Adrenal gland (tissue), 12 donors: ENCODE measurements around the gene SCAF11. TPM values are rescaled to one million over a fixed set of nuclear protein-coding genes. Genes with fewer than 3 reads are reported as not detected.
A peak's percentile ranks its signal among the peaks of the same experiment; 100 is the strongest.

Experiments
- DNase-seq, 7 donors: peaks; one replicate each; pipeline ENCODE4 v3.0.0-alpha.2; 2019 to 2020
- H3K27ac ChIP-seq, 5 donors: fragments of 200-600 bp; sonication (generic) in 4 of 5; 1 replicate in 3 of 5; 2 replicates in 2 of 5; pipeline versions ENCODE4 v1.5.1 to v1.8.0; 2016 to 2020; ENCODE audit warnings: mild to moderate bottlenecking in 1 of 5
- H3K27me3 ChIP-seq: fragments of 200-600 bp; 2 replicates; pipeline ENCODE4 v1.8.0; 2021
- H3K36me3 ChIP-seq, 2 donors: fragments of 200-600 bp; replicated peaks in 1 of 2; 1 replicate in 1 of 2; 2 replicates in 1 of 2; pipeline versions ENCODE4 v1.5.1 to v1.8.0; 2018 to 2022
- H3K4me1 ChIP-seq, 2 donors: fragments of 200-600 bp; replicated peaks in 1 of 2; 1 replicate in 1 of 2; 2 replicates in 1 of 2; pipeline versions ENCODE4 v1.5.1 to v1.8.0; 2018 to 2021
- H3K4me3 ChIP-seq, 4 donors: fragments of 200-600 bp; sonication (generic) in 3 of 4; one replicate each; pipeline ENCODE4 v1.5.1; 2016 to 2018
- H3K9me3 ChIP-seq, 3 donors: fragments of 200-600 bp; sonication (generic) in 1 of 3; replicated peaks in 1 of 3; 1 replicate in 2 of 3; 2 replicates in 1 of 3; pipeline versions ENCODE4 v1.5.1 to v1.8.0; 2016 to 2021
- CTCF ChIP-seq, 6 experiments: fragments of 450-650 bp in 4 of 6; fragments of 200-600 bp in 2 of 6; sonication (generic) in 1 of 6; IDR thresholded peaks; 1 replicate in 5 of 6; 2 replicates in 1 of 6; pipeline versions ENCODE4 v1.5.1 to v1.8.0; 2016 to 2021; ENCODE audit warnings: antibody characterized with exemption in 6 of 6, mild to moderate bottlenecking in 2 of 6, moderate library complexity in 1 of 6
- POLR2A ChIP-seq, 2 donors: fragments of 450-650 bp; IDR thresholded peaks; one replicate each; pipeline ENCODE4 v1.6.1; 2017; ENCODE audit warnings: antibody characterized with exemption in 2 of 2, mild to moderate bottlenecking in 2 of 2, moderate library complexity in 1 of 2
- WGBS, 4 donors: extraction: QIAGEN DNeasy Blood & Tissue Kit in 2 of 4; methylation state at CpG; one replicate each; pipeline versions ENCODE4 v1.1.5 to v1.1.7; 2013 to 2017; 5-methylcytosine and 5-hydroxymethylcytosine counted together
- intact Hi-C, 2 donors: fragments of 100-400 bp; cut with DNase I; formaldehyde crosslinking; loops; one replicate each; pipeline versions ENCODE4 v1.14.1 to v1.15.0; 2022 to 2023
- polyA plus RNA-seq, 3 donors: library from polyadenylated mRNA; stranded (reverse); fragments of 200-250 nt in 2 of 3; fragments of 350-450 nt in 1 of 3; fragmentation: Illumina TruSeq in 1 of 3; extraction: RNeasy Lipid Tissue Mini Kit (QIAGEN cat#74804) in 1 of 3; gene quantifications; one replicate each; pipeline ENCODE4 v1.2.3, GENCODE V29; 2013 to 2014
- small RNA-seq, 2 donors: library from RNA; depleted of rRNA; stranded (forward); fragments of <200 nt; gene quantifications; one replicate each; pipeline ENCODE3, GENCODE V24; 2016
- total RNA-seq, 9 donors: library from RNA; depleted of rRNA in 4 of 9; stranded (reverse); fragments of >200 nt in 4 of 9; fragments of 120-200 nt in 1 of 9; fragmentation: NEBNext Ultra II Directional in 1 of 9; extraction: Animal tissue kit (Norgen Biotek cat#: 25700) in 1 of 9; gene quantifications; one replicate each; pipeline versions ENCODE4 v1.1.0 to v1.2.4, GENCODE V29; 2013 to 2023
- donor health status: healthy with polysubstance abuse.
- donor health status: Bipolar disorder and iron deficiency.
- donor health status: DM: yes; HTN: yes; CAD: no.
- donor health status: DM: no; HTN: no; CAD: no.
- donor health status: DM: no; HTN: no; CAD: no.
- donor health status: DM: yes; HTN: yes; CAD: no.

SCAF11 gene
- total and polyA plus RNA-seq, 12 donors, result 19.1 to 170 (median 85.1) TPM

GRCh38 chr12:45878630-45879255, 111.6 kb downstream of the SCAF11 start:
- peaks cover 0 to 6% of the 10 kb centered on the region in 2 donors for H3K36me3 ChIP-seq
- TF ChIP-seq CTCF (IDR thresholded peaks at IDR 0.05), result no peak
- no peak for TF ChIP-seq POLR2A (IDR thresholded peaks at IDR 0.05)
- H3K27me3 ChIP-seq, result no peaks in the 10 kb centered on the region
- H3K27ac ChIP-seq, result peak overlapping the region in 3 of 5 donors; percentile 0 to 69 (median 5)
- H3K4me3 ChIP-seq, result no peak overlapping the region
- H3K4me1 ChIP-seq, result peaks cover 0 to 23% of the 10 kb centered on the region in 2 donors
- DNase-seq, result no peak
- no peaks in the 10 kb centered on the region for H3K9me3 ChIP-seq
- 50 to 59% (median 55%) methylated on average over 8 of the region's 8 CpGs for WGBS, 4 donors
- intact Hi-C loops, result no loop called here

- TF ChIP-seq POLR2A (IDR thresholded peaks at IDR 0.05) (no peak), CTCF (IDR thresholded peaks at IDR 0.05) (no peak)
- WGBS, 4 donors, result 97 to 99% (median 99%) methylated on average over 5 of the region's 5 CpGs
- Histone ChIP-seq H3K4me1 (peaks cover 0 to 23% of the 10 kb centered on the region in 2 donors), H3K36me3 (peaks cover 0 to 9% of the 10 kb centered on the region in 2 donors), H3K27me3 (no peaks in the 10 kb centered on the region), H3K9me3 (no peaks in the 10 kb centered on the region), H3K27ac (no peak overlapping the region), H3K4me3 (no peak overlapping the region)
- intact Hi-C loops, result no loop called here
- DNase-seq, result no peak
These were observed 113.3 kb downstream of the SCAF11 start for GRCh38 chr12:45877069-45877468.

- no peak overlapping the region for H3K4me3 ChIP-seq
- intact Hi-C loops, result no loop called here
- no peaks in the 10 kb centered on the region for H3K27me3 ChIP-seq
- no peak for TF ChIP-seq POLR2A (IDR thresholded peaks at IDR 0.05)
- TF ChIP-seq CTCF (IDR thresholded peaks at IDR 0.05), result no peak
- no peak for DNase-seq
- H3K9me3 ChIP-seq, result no peaks in the 10 kb centered on the region
- H3K36me3 ChIP-seq, result peaks cover 0 to 9% of the 10 kb centered on the region in 2 donors
- H3K27ac ChIP-seq, result no peak overlapping the region
- no peaks in the 10 kb centered on the region for H3K4me1 ChIP-seq
- 90 to 93% (median 92%) methylated on average over 7 of the region's 7 CpGs for WGBS, 4 donors
These were observed 117.9 kb downstream of the SCAF11 start for GRCh38 chr12:45872446-45872845.

Small RNAs within 50 kb of the gene (small RNA-seq; reads per million reads assigned to genes)
- 0 reads per million in 2 donors for gene RN7SL246P
